Inferior parietal cortex (tissue), 1 donor: ENCODE data around the gene GSTT4.
"Not testable (repeated sequence)": the region's sequence is repeated elsewhere in the genome, so short reads cannot be mapped to it uniquely, and the experiment has no call there.

ENCODE experiments used
- DNase-seq: peaks from one replicate; pipeline ENCODE4 v3.0.0-alpha.2; 2016; ENCODE audit errors: extremely low spot score

Gene GSTT4

GRCh38 chr22:23953485-23953884 is 51.8 kb downstream of the GSTT4 start:
- DNase-seq: not testable (repeated sequence)

GRCh38 chr22:23952794-23953405 is 52.4 kb downstream of the GSTT4 start:
- not testable (repeated sequence) for DNase-seq

- not testable (repeated sequence) for DNase-seq
Measured at GRCh38 chr22:23951383-23951782, 53.9 kb downstream of the GSTT4 start.

- DNase-seq: not testable (repeated sequence)
Measured at GRCh38 chr22:23949764-23950163, 55.5 kb downstream of the GSTT4 start.
